Measurements from ENCODE around the gene CDH1.
A peak's percentile ranks its signal among the peaks of the same experiment; 100 is the strongest.

Gene CDH1

GRCh38 chr16:68792465-68793324 is 55.6 kb downstream of the CDH1 start:
- no peak for TF ChIP-seq ZFX (IDR thresholded peaks at IDR 0.05; ENCODE audit: borderline replicate concordance)
- no peak for TF ChIP-seq CTCF (IDR thresholded peaks at IDR 0.05)
- H3K27ac ChIP-seq = peak overlapping the region; percentile 7; the same call in 1 of the 2 replicates

- H3K27ac ChIP-seq = no peak overlapping the region; the same call in 1 of the 2 replicates
- no peak for TF ChIP-seq CTCF (IDR thresholded peaks at IDR 0.05)
- no peak for TF ChIP-seq ZFX (IDR thresholded peaks at IDR 0.05; ENCODE audit: borderline replicate concordance)
Measured at GRCh38 chr16:68793401-68793857, 56.3 kb downstream of the CDH1 start.

DNA sequence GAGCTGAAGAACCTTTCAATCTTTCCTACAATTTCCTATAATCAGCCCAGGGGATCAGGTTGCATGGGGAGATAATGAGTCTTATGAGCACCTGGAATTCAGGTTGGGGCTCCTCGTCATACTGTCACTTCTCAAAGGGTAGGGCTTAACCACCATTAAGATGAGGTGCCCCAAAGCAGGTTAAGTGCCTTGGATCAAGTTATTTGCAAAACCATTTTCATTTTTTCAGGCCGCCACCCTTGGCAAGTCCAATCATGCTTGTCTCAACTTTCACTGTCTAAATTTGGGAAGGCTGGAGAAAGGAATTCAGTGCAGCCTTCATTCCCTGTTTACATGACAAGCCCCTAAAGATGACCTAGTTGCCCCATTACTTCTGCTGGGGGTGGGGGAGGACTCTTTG is 61.3 kb downstream of the CDH1 start:
- no peak for TF ChIP-seq ZFX (IDR thresholded peaks at IDR 0.05; ENCODE audit: borderline replicate concordance)
- TF ChIP-seq CTCF (IDR thresholded peaks at IDR 0.05) = no peak
- H3K27ac ChIP-seq = peak overlapping the region; percentile 44

GRCh38 chr16:68800257-68800875 is 63.3 kb downstream of the CDH1 start:
- peak; percentile 80 for TF ChIP-seq CTCF (IDR thresholded peaks at IDR 0.05)
- TF ChIP-seq ZFX (IDR thresholded peaks at IDR 0.05; ENCODE audit: borderline replicate concordance) = no peak
- H3K27ac ChIP-seq = peak overlapping the region; percentile 44

DNA sequence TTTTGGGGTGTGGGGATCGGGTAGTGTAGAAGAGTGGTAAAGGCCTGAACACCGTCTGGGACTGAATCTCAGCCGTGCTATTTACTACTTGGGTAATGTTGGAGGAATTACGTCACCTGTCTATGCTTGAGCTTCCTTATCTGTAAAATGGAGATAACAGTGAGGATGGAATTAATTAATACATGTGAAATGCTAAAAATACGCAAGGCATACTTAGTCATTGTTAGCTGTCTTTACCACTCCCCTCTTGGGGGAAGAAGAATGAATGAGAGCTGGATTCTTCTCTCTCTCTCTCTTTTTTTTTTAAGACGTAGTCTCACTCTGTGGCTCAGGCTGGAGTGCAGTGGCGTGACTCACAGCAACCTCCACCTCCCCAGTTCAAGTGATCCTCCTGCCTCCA is 65.1 kb downstream of the CDH1 start:
- no peak overlapping the region for H3K27ac ChIP-seq
- TF ChIP-seq CTCF (IDR thresholded peaks at IDR 0.05) = no peak
- TF ChIP-seq ZFX (IDR thresholded peaks at IDR 0.05; ENCODE audit: borderline replicate concordance) = no peak

DNA sequence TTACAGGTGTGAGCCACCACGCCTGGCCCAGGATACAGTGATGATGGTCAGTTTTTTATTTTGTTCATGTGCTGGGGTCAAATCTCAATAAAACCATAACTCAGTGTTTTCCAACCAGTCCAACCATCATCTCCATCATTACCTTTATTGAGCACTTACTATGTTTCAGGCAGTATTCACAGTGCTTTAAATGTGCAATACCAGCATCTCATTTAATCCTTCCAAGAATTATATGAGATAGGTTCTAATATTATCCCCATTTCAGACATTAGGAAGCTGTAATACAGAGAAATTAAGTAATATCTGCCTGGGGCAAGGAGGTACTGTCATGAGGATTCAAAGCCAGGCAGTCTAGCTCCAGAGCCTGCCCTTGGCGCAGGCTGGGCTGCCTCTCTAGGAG is 69.3 kb downstream of the CDH1 start:
- no peak for TF ChIP-seq ZFX (IDR thresholded peaks at IDR 0.05; ENCODE audit: borderline replicate concordance)
- no peak for TF ChIP-seq CTCF (IDR thresholded peaks at IDR 0.05)

GRCh38 chr16:68806981-68807380 is 69.9 kb downstream of the CDH1 start:
- no peak for TF ChIP-seq ZFX (IDR thresholded peaks at IDR 0.05; ENCODE audit: borderline replicate concordance)
- no peak overlapping the region for H3K27ac ChIP-seq

More for the DNA sequence above, 69.3 kb downstream of the CDH1 start:
- no peak overlapping the region for H3K27ac ChIP-seq
